RPMI7951 (cell line): ENCODE results near the gene WDR59. TPM values are rescaled to one million over a fixed set of nuclear protein-coding genes. Genes with fewer than 3 reads are reported as not detected.
"Not testable (repeated sequence)": the region's sequence is repeated elsewhere in the genome, so short reads cannot be mapped to it uniquely, and the experiment has no call there.

ENCODE experiments used
- DNase-seq: peaks from one replicate; pipeline ENCODE4 v3.0.0-alpha.2; 2012; ENCODE audit warnings: low read depth
- total RNA-seq: library from RNA; depleted of rRNA; stranded (reverse); fragments of >200 nt; shearing (Covaris generic); gene quantifications from 2 replicates; pipeline ENCODE4 v1.2.3, GENCODE V29; 2014

Gene WDR59
- total RNA-seq, 1 experiment from 2014 or later = 10.1 TPM

DNA sequence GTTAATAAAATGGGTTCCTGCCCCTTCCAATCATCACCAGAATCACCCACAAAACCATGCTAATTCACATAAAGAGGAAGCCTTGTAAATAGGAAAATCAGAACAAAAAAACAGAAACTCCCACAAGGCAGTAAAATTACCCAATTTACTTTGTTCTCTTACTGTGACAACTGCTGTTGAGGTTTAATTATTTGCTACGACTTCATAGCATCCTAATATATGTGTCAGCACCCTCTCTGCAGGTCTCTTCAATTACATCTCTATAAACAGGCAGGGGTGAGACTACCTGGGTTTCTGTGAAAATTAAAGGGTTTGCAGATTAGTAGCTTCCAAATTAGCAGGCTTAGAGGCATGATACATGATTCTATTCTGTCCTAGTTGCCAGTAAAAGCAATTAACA, 2.7 kb downstream of the WDR59 start:
- DNase-seq = no peak

DNA sequence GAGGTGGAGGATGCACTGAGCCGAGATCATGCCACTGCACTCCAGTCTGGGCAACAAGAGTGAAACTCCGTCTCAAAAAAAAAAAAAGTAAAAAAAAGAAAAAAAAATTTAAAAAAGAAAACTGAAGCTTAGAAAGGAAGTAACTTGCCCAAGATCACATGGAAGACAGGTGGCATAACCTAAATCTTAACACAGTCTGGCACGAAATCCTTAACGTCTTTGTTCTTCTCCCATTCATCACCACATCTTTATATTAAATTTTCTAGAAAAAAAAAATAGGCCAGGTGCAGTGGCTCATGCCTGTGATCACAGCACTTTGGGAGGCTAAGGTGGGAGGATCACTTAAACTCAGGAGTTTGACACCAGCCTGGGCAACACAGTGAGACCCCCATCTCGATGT, 9.3 kb downstream of the WDR59 start:
- DNase-seq = no peak

DNA sequence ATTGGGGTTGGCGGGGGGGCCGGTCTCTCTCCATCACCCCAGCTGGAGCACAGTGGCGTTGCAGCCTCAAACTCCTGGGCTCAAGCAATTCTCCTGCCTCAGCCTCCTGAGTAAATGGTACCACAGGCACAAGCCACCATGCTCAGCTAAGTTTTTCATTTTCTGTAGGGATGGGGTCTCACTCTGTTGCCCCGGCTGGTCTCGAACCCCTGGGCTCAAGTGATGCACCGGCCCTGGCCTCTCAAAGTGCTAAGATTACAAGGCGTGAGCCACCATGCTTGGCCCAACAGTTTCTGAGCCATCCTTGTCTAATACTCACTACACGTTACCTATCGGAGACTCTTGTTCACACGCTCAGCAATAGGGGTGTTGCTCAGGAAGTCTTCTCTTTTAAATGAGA, 11.6 kb downstream of the WDR59 start:
- DNase-seq = no peak

DNA sequence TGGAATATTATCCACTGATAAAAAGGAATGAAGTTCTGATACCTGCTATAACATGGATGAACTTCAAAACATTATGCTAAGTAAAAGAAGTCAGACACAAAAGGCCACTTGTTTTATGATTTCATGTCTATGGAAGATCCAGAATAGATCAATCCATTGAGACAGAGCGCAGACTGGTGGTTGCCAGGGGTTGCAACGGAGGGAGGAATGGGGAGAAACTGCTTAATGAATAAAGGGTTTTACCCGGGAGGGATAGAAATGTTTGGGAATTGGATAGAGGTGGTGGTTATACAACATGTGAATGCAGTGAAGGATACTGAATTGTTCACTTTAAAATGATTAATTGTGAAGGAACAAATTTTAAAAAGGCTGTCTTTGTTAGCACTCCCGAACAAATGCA, 30.2 kb downstream of the WDR59 start:
- DNase-seq = no peak

DNA sequence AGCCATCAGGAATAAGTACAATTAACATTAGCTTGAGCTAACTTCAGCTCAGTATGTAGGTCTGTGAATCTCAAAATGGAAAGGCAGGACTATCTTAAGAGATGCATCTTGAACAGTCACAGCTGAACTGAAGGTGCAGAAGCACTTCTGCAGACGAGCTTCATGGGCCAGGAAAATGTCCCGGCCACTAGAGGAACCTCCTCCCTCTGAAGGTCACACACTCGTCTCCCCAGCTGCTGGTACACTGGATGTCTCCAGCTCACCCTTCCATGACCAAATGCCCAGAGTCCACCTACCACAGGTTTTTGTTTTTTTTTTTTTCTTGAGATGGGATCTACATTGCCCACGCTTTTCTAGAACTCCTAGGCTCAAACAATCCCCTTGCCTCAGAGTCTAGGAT, 33.2 kb downstream of the WDR59 start:
- no peak for DNase-seq

DNA sequence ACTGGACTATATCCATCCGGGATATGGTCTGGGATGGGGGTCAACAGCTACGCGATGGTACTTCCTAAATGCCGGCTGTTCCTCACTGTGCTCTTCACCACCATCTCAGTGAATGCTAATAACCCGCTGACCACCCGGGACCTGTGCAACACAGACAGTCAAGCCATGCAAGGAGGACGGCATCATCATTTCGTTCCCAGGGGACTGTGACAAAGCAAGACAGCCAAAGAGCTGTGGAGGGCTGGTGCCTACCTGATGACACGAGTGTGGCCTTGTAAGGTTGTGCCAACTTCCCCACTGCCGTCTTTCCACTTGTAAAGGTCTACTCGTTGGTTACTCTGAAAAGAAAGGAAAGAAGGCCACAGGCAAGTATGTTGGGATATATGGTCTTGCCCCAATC, 33.7 kb downstream of the WDR59 start:
- DNase-seq = no peak

DNA sequence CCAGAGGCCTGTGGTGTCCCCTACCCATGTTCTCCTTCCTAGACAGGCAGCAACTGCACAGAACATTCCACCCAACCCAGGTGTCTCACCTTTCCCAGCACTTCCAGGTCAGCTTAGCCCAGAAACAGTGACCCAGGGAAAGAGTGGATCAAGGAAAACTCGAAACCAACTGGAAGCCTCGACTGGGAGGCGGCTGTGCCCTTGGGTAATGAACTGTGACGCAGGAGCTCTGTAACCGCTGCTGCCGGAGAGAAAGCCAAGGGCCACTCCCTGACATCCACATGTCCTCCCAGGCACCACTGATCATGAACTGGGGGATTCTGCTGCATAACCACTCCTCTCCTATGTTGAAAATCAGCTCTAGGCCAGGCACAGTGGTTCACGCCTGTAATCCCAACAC, 34.4 kb downstream of the WDR59 start:
- DNase-seq = no peak

DNA sequence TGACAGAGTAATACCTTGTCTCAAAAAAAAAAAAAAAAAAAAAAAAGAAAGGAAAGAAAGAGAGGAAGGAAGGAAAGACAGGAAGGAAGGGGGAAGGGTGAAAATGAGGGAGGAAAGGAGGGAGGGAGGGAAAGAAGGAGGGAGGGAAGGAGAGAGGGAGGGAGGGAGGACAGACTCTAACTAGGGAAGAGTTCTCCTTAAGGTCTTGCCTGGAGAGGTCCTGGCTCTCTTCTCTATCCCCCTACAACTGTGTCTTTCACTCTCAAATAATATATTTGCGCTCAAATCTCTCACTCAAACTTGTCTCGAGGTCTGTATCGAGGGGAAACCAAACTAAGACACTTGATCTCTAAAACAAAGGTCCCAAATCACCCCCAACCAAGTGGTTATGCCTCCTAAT, 35.6 kb downstream of the WDR59 start:
- DNase-seq = no peak

DNA sequence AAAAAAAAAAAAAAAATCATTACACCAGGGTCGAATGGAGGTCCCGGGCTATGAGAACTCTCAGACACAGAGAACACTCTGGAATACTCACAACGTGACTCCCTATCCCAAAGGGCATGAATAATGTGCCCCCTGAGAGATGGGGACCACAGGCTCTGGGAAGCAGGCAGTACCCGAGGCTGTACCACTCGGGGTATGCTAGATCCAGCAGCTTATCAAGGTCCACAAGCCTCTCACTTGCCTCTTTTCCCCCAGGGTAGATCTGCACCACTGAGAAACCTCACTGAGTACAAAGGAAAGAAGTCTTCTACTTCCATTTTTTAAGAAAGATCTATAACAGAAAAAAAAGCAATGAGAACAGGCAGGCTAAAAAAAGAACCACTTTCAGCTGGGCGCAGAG, 40.5 kb downstream of the WDR59 start:
- no peak for DNase-seq

DNA sequence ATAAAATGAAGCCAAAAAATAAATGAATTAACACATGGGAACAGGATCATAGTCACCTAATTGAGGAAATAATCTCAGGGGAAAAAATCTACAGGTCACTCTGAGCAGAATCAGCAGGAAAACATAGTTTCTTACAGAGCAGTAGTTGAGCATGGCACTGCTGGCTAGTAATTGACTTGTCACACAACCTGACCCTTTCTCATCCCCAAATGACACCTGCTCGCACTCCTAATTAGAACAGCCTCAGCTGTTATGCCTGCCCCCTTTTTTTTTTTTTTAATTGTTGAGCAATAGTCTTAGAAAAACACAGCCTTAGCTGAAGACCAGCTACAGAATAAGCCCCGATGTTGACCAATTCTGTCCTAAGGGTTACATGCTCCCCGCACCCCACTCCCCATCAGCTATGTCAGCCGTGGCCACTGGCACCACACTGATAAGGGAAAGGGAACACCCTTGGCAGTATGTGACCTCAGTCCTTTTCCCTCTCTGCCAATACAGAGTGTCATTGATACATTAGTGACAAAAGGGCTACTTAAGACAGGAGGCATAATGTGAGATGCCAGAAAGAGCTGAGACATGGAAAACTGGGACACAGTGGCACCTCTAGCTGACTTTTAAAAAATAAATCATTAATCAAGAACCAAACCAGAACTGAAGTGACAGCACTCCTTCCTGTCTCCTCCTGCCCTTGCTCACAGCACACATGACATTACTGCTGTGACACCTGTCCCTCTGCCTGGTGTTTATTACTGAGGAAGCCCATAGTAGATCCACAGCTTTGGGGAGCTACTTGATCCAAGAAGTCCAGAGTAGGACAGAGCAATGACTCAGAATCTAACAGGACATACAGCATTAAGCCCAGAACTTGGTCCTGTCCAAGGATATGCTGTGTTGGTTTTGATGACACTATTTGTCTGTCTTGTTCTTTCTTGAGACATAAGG, 41.7 kb downstream of the WDR59 start:
- DNase-seq = no peak

DNA sequence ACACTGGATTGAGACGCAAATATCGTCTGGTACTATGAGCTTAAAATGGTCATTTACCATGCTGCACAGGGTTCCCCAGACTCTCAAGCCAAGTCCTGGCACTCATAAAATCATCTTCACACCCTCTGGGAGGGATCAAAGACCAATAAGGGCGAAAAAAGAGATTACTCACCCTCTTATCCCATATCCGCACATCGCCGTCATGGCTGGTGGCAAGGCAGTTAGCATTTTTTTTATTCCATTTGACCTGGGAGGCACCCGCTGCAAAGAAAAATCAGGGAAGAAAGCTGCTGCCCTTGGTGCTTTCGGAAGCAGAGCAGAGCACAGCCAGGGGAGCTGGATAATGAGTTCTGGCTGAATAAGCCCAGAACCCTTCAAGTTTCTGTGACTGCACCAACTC, 42.4 kb downstream of the WDR59 start:
- no peak for DNase-seq

DNA sequence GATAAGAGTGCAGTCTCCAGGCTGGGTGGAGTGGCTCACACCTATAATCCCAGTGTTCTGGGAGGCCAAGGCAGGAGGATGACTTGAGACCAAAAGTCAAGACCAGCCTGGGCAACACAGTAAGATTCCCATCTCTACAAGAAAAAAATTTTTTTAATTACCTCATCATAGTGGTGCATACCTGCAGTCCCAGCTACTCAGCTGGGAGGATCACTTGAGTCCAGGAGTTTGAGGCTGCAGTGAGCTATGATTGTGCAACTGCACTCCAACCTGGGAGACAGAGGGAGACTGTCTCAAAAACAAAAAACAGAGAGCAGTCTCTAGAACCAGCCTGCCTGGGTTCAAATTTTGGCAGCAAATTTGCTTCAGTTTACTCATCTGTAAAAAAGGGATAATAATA, 45.2 kb downstream of the WDR59 start:
- DNase-seq = no peak

DNA sequence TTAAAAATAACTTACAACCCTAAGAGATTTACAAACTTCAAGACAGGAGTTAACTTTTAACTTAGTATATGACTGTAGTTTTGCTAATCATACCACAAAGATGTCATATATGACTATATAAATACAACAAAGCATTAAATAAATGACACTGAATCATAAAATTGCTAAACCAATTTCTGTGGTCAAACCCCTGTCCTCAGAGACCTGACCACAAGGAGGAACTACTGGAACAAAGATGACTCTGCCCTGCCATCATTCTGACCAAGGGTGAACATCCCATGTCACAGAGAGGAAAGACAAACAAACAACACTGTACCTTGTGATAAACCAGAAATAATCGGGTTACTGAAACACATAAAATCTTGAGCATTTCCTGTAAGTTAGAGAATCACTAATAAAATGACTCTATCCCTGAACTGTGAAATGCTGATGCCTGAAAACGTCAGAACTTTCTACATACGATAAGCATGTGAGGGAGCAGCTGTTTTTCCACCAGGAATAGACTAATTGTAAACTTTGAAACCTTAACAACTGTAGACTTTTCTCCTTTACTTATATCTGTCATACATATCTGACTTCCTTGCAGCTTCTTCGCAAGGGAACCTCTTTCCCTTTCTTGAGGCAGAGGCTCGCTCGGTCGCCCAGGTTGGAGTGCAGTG, 47.9 kb downstream of the WDR59 start:
- peak; percentile 26 for DNase-seq

DNA sequence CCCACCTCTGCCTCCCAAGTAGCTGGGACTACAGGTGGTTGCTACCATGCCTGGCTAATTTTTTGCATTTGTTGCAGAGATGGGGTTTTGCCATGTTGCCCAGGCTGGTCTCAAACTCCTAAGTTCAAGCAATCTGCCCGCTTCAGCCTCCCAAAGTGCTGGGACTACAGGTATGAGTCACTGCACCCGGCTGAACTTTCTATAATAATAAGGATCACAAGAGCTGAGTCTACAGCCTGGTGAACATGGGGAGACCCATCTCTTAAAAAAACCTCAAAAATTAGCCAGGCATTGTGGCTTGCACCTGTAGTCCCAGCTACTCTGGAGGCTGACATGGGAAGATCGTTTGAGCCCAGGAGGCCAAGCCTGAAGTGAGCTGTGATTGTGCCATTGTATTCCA, 53.5 kb downstream of the WDR59 start:
- no peak for DNase-seq

DNA sequence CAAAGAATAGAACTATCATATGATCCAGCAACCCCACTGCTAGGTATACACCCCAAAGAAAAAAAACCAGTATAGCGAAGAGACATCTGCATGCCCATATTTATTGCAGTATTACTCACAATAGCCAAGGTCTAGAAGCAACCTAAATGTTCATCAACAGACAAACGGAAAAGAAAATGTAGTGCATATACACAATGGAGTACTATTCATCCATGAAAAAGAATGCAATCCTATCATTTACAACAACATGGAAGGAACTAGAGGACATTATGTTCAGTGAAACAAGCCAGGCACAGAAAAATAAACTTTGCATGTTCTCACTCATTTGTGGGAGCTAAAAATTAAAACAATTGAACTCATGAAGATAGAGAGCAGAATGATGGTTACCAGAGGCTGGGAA, 55.3 kb downstream of the WDR59 start:
- DNase-seq = no peak

DNA sequence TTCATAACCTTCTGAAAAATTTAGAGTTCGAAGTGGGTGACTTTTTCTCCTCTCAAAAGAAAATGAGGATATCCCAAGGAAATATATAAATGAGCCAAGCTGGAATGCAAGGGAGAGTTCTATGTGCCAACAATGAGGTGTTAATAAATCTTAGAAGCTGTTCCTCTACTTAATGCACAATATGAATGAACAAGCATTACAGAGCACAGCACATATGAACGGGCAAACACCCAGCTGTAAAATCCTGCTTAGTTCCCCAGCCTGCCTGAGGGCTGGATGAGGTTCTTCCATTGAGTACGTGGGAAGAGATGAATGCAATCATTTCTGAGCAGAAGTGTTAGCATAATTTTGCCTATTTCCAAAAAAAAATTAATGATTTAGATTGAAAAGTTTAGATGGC, 58.1 kb downstream of the WDR59 start:
- DNase-seq = no peak

DNA sequence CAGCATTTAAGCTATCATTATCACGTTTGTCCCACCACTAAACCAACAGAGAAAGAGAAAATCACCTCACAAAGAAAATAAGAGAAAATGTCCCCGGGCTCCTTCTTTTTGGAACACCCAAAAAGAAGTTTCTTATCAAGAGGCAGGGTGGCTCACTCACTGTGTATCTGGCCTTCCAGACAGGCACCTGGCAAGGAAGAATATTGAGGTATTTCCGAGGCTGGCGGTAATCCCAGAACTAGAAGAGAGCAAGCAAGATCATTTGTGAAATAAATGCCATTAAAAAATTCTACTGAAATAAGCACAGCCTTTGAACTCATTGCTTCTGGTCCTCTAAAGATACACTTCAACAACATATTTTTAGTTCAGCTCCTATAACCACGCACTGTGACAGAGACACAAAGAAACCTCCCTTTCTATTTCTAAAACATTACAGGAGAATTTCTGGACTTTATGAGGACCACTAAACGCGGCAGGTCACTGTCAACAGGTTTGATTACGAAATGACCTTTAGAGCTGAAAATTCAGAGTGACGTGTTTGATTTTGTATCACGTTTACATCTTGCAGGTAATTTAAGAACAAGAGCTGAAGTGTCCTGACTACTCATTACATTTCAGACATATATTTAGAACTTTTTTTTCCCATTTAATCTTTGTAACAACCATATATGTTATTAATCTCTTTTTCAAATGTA, 61.0 kb downstream of the WDR59 start:
- DNase-seq = no peak

DNA sequence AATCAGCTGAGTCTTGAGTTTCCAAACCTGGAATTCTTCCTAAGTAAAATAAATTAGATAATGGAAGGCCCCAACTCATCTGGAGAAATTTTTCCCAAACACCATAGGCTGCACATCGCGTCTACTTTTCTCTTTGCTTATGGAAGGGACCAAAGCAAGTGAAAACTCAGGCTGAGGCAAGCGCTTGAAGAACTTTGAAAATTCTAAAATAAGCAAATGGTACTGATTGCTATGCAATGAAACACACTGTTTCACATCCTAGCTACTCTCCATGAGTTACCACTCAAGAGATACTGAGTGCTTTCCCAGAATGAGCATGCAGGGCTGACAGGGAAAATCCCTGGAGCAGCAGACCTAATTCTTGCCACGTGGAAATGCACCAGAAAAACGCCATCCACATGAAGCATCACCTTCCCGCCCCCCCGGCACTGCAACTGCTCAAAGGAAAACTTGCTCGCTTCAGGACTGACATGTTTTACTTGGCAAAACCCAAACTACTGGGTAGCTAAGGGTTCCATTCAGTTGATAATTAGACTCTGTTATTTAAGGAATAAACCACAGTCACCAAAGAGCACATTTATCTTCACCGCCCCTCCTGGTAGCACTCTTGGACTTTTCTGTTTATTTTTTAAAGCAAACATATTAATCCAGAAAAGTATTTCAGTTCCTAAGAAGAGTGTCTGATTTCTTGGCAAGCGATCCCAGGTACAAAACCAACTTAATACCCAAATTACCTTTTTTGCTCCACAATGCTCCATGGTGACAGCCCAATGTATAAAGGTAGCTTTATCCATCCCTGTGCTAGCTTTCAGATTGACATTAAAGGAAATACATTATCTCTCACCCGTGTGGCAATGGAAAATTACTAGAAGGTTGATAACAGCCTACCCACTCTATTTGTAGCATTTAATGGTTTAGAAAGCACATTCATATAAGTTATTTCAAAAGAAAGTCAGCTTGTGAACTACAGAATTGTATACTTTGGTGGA, 62.5 kb downstream of the WDR59 start:
- no peak for DNase-seq

DNA sequence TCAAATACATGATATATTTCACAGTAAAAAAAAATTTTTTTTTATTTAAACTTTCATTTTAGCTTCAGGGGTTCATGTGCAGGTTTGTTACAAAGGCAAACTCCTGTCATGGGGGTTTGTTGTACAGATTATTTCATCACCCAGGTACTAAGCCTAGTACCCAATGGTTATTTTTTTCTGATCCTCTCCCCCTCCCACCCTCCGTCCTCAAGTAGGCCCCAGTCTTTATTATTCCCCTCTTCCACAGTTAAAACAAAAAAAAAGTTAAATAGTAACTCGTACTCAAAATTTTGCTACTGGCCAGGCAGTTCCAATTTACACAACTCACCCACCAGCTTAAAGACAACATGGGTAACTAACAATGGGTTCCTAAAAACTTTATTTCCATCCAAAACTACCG, 63.9 kb downstream of the WDR59 start:
- no peak for DNase-seq

DNA sequence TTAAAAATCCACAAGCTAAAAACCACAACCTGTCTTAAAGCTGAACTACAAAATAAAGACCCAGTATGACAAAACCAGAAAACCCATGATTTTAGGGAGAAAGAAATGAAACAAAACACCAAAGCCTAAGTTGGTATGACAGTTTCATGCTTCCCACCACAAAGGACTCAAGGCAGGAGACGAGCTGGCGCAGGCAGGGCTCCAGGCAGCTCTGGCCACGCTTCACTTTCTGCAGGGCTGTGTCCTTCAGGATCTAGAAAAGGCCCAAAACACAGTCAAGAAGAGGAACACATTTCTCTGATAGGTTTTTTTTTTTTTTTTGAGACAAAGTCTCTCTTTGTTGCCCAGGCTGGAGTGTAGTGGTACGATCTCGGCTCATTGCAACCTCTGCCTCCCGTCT, 75.3 kb downstream of the WDR59 start:
- no peak for DNase-seq

DNA sequence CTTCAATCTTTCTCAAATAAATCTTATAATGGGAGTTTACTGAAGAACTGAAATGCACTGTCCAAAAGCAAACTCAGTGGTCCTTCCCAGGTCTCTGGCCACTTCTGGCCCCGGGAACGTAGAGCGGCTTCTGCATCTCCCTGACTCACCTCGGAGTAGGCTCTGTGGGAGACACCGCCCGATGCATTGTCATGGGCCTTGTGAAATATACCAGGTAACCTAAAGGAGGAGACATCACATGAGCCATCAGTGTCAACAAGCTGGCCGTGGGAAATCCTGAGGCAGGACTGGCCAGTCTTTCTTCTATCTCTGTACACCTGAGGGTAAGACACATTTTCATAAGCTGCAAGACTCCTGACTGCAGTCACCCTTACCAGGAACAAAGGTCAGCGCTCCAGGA, 76.2 kb downstream of the WDR59 start:
- not testable (repeated sequence) for DNase-seq
